ENCODE results near the gene REEP5. TPM values are rescaled to one million over a fixed set of nuclear protein-coding genes. Genes with fewer than 3 reads are reported as not detected.
"Not testable (repeated sequence)": the region's sequence is repeated elsewhere in the genome, so short reads cannot be mapped to it uniquely, and the experiment has no call there.

REEP5 gene
- polyA plus RNA-seq, 3 donors from 2014 or later, result 94.8 to 148 (median 103) TPM

DNA sequence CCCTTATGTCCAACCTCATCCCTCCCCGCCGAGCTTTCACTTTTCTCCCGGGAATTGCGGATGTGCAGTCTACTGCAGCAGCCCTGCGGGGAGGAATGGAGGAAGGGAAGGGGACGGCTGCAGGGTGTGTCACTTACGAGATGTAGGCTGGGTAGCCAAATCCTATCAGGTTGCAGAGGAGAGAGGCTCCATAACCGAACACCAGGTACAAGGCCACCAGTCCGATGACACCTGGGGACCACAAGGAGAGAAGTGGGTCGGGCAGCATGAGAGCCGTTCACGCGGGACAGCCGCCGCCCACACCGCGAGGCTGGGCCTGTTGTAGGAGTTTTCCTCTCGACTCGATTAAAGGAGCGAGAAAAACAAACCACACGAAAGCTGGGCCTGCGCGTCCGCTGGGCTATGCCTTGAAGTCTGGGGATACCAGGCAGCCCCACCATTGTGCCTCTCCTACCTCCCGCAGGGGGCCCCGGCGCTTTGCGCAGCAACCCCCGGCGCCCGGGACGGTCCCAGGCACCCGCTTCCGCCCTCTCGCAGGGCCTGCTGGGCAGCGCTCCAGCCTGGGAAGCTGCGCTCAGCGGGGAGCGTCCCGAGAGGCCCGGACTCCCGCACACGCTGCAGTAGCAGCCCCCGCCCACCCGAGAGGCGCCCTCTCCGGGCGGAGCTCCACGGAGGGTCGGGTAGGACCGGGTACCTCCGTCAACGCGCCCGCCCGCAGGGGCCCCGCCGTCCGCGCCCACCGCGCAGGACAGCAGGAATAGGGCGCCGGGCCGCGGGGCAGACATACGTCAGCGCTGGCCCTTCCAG lies 798 bp downstream of the REEP5 start:
- H3K4me1 Mint-ChIP-seq, result peaks cover 68 to 77% of the 10 kb centered on the region in 2 donors
- H3K9me3 Mint-ChIP-seq, result no peaks in the 10 kb centered on the region
- peak overlapping the region; percentile 82 to 93 (median 88) for H3K27ac Mint-ChIP-seq
- H3K27me3 Mint-ChIP-seq (ENCODE audit: low read depth in 3 of 3), result peaks cover 8 to 9% (median 9%) of the 10 kb centered on the region in 3 donors
- H3K4me3 Mint-ChIP-seq, result peak overlapping the region; percentile 88 to 93 (median 90)
- peaks cover 0 to 13% (median 11%) of the 10 kb centered on the region in 3 donors for H3K36me3 Mint-ChIP-seq
- peak; percentile 48 to 57 (median 54) for DNase-seq

DNA sequence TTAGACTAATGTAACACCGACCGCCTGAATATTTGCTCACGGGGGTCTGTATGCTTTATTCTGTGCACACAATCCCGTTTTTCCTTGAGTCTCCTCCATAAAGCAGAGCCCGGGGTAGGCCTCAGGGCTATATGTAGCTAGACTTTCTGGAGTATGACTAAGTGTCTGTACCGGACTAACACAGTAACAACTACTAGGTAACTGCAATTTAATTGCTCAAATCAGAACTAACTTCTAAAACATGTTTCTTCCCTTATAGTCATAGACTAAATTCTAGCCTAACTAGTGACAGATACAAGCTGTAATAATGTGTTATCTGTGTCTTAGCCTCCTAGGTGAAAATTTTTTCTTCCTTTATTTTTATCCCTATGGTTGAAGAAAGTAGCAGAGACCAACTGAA lies 2.1 kb downstream of the REEP5 start:
- H3K36me3 Mint-ChIP-seq, result peaks cover 5 to 19% (median 13%) of the 10 kb centered on the region in 3 donors
- peaks cover 77 to 89% of the 10 kb centered on the region in 2 donors for H3K4me1 Mint-ChIP-seq
- no peak for DNase-seq
- H3K4me3 Mint-ChIP-seq, result peak overlapping the region; percentile 65 to 90 (median 90)
- H3K9me3 Mint-ChIP-seq, result no peaks in the 10 kb centered on the region
- H3K27me3 Mint-ChIP-seq (ENCODE audit: low read depth in 3 of 3), result peaks cover 8 to 9% (median 9%) of the 10 kb centered on the region in 3 donors
- peak overlapping the region in 5 of 6 donors; percentile 30 to 71 (median 58) for H3K27ac Mint-ChIP-seq

DNA sequence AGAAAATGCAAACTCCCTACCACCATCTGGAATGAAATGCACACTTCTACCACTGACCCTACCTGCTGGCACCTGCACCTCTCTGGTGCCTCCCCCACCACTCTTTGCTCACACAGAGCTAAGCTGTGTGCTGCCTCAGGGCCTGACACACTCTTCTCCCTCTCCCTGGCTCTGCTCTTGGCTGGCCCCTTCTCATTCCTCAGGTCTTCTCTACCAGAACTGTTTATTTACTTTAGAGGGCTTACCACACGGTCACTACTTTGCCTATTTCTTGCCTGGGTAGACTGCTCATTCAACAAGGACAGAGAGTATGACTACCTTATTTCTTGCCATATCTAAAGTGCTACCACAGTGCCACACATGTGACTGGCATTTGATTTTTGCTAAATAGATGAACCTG lies 3.3 kb downstream of the REEP5 start:
- no peak for DNase-seq
- peaks cover 74 to 87% of the 10 kb centered on the region in 2 donors for H3K4me1 Mint-ChIP-seq
- no peaks in the 10 kb centered on the region for H3K9me3 Mint-ChIP-seq
- peaks cover 8 to 10% (median 9%) of the 10 kb centered on the region in 3 donors for H3K27me3 Mint-ChIP-seq (ENCODE audit: low read depth in 3 of 3)
- peak overlapping the region in 3 of 5 donors; percentile 18 to 22 (median 18) for H3K4me3 Mint-ChIP-seq
- H3K27ac Mint-ChIP-seq, result peak overlapping the region in 4 of 6 donors; percentile 46 to 88 (median 61)
- H3K36me3 Mint-ChIP-seq, result peaks cover 5 to 21% (median 15%) of the 10 kb centered on the region in 3 donors

DNA sequence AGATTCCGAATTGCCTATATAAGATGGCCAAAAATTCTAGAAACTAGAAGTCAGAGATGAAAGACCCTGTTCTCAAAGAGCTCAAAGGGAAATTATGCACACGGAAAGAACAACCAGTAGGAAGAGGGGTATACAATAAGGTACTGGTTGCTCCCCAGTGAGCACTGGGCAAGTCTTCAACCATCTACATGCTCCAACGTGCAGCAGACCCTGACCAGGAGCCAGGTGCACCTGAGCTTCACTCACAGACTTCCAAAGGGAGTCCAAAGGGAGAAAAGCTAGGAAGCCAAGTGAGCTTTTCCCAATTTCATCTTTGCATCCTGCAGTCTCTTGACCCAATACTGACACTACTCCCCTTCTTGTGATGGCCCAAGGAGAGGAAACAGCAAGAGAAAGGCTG lies 3.9 kb downstream of the REEP5 start:
- DNase-seq, result no peak
- Mint-ChIP-seq H3K9me3 (no peaks in the 10 kb centered on the region), H3K4me3 (peak overlapping the region in 3 of 5 donors; percentile 18 to 22 (median 18)), H3K36me3 (peaks cover 5 to 21% (median 19%) of the 10 kb centered on the region in 3 donors), H3K4me1 (peaks cover 69 to 85% of the 10 kb centered on the region in 2 donors), H3K27ac (peak overlapping the region in 4 of 6 donors; percentile 55 to 88 (median 86)), H3K27me3 (ENCODE audit: low read depth in 3 of 3) (peaks cover 4 to 8% (median 4%) of the 10 kb centered on the region in 3 donors)

DNA sequence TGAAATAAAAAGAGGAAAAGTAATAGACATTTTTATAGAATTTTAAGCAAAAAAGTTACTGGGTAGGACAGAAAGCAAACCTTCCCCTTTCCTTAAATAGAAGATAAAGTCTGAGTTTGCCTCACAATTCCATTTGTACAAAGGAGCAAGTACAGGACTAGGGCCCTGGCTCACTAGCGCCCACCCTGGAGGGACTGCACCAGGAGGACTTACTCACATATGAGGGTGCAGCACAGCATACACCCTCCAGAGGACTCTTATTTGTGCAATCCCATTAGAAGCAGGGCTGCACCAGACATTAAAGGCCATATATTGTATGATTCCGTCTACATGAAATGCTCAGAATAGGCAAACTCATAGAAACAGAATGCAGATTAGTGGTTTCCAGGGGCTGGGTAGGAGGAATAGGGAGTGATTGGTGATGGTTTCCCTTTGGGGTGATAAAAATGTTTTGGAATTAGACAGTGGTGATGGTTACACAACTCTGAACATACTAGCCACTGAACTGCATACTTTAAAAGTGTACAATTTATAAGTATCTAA lies 4.5 kb downstream of the REEP5 start:
- H3K27ac Mint-ChIP-seq, result peak overlapping the region in 5 of 6 donors; percentile 31 to 89 (median 67)
- peaks cover 5 to 24% (median 21%) of the 10 kb centered on the region in 3 donors for H3K36me3 Mint-ChIP-seq
- H3K9me3 Mint-ChIP-seq, result no peaks in the 10 kb centered on the region
- DNase-seq, result no peak
- H3K4me1 Mint-ChIP-seq, result peaks cover 68 to 85% of the 10 kb centered on the region in 2 donors
- peak overlapping the region in 2 of 5 donors; percentile 3 to 21 for H3K4me3 Mint-ChIP-seq
- peaks cover 1 to 6% (median 3%) of the 10 kb centered on the region in 3 donors for H3K27me3 Mint-ChIP-seq (ENCODE audit: low read depth in 3 of 3)

DNA sequence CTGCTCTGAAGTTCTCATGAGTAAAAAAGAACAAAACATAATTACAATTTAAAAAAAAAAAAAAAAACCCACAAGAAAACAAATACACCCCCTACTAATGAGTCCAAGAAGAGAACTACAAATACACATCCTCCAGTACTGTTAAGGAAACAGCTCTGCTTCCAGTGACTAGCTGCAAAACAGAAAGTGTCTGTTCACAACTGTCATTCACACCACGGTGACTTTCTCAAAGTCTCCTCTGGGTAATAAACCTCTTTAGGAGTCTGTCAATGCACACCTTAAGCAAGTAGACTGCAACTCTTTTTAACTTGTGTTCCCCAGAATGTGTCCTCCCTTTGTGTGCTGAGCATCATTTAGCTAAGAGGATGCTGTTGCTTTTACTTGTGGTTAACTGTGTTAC lies 6.2 kb downstream of the REEP5 start:
- H3K4me3 Mint-ChIP-seq, result peak overlapping the region in 4 of 5 donors; percentile 9 to 68 (median 45)
- H3K27me3 Mint-ChIP-seq (ENCODE audit: low read depth in 3 of 3), result peaks cover 0 to 3% (median 1%) of the 10 kb centered on the region in 3 donors
- peak in 2 of 3 donors; percentile 14 to 17 for DNase-seq
- H3K27ac Mint-ChIP-seq, result peak overlapping the region; percentile 41 to 89 (median 74)
- no peaks in the 10 kb centered on the region for H3K9me3 Mint-ChIP-seq
- peaks cover 62 to 83% of the 10 kb centered on the region in 2 donors for H3K4me1 Mint-ChIP-seq
- H3K36me3 Mint-ChIP-seq, result peaks cover 5 to 29% (median 21%) of the 10 kb centered on the region in 3 donors

DNA sequence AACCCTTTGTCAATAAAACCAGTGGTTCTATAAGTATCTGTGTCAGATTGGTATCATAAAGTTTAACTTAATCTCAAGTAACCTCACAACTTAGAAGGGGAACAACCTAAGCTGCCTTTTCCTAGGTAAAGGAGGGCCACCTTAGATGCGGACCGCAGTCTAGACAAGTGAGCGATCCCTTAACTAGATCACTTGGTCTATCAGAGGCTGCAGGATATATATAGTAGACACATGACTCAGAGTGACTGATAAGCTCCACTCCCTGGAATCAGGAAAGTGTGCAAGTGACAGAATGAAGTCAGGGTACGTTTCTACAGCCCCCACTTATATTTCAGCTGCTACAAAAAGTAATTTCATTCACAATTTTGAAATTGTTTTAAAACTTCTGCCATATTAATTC lies 7.4 kb downstream of the REEP5 start:
- H3K27me3 Mint-ChIP-seq (ENCODE audit: low read depth in 3 of 3), result peaks cover 0 to 3% (median 0%) of the 10 kb centered on the region in 3 donors
- peaks cover 5 to 33% (median 21%) of the 10 kb centered on the region in 3 donors for H3K36me3 Mint-ChIP-seq
- H3K4me1 Mint-ChIP-seq, result peaks cover 53 to 76% of the 10 kb centered on the region in 2 donors
- no peak for DNase-seq
- H3K4me3 Mint-ChIP-seq, result no peak overlapping the region
- no peak overlapping the region for H3K27ac Mint-ChIP-seq
- no peaks in the 10 kb centered on the region for H3K9me3 Mint-ChIP-seq

DNA sequence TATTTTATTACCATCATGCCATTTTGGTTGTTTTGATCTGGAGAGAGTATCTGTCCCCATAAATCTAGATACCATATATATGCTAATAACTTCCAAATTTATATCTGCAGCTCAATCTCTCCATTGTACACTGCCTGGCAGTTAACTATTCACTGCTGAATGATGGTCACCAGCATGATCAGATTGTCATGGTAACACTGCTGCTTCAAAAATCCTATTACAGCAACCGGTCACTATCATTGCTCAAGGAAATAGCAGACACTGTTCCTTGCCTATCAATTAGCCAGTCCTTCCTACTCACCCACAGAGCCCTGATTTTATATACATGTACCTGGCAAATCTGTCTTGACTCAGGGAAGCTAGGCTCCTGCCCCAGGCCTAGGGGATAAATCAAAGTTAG lies 11.5 kb downstream of the REEP5 start:
- H3K36me3 Mint-ChIP-seq, result peaks cover 1 to 22% (median 4%) of the 10 kb centered on the region in 3 donors
- DNase-seq, result no peak
- peaks cover 0 to 3% (median 0%) of the 10 kb centered on the region in 3 donors for H3K27me3 Mint-ChIP-seq (ENCODE audit: low read depth in 3 of 3)
- H3K4me3 Mint-ChIP-seq, result no peak overlapping the region
- peaks cover 0 to 2% (median 0%) of the 10 kb centered on the region in 6 donors for H3K9me3 Mint-ChIP-seq
- H3K4me1 Mint-ChIP-seq, result peaks cover 27 to 65% of the 10 kb centered on the region in 2 donors
- H3K27ac Mint-ChIP-seq, result no peak overlapping the region

DNA sequence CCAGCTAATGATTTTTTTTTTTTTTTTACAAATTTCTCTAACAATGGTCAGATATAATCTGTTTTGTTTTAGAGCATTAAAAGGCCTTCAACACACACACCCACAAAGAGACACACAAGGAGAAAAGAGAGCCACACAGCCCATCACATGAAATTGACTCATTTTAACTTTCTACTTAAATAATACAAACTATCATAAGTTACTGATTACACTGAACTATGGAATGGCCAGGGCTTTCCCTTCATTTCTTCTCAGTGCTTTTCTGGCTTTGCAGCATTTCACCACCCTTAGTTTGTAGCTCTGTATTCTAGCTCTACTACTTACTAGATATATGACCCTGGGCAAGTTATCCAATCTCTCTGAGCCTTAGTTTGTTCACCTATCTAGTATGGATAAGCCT lies 13.2 kb downstream of the REEP5 start:
- H3K36me3 Mint-ChIP-seq, result peaks cover 0 to 19% (median 0%) of the 10 kb centered on the region in 3 donors

DNA sequence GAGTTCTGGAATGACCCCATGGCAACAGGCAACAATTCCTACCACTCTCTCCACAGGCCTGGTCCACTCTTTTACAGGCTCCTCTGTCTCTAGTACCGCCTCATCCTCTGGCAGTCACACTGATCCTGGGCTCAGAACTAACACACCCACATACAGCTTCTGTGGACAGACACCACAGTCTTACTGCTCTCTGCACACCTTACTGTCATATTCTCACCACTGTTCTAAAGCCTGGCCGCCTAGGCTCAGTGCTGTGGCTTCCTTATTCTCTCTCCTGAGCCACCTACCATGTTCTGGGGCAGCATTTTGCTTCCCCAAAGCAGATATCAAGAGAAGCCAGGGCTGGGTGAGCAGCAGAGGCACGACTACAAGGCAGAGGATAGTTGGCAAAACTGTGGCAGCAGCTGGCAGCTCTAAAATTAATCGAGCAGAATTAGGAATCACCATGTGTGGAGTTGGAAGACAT lies 14.8 kb downstream of the REEP5 start:
- H3K4me1 Mint-ChIP-seq, result peaks cover 20 to 52% of the 10 kb centered on the region in 2 donors
- H3K9me3 Mint-ChIP-seq, result peaks cover 0 to 2% (median 0%) of the 10 kb centered on the region in 6 donors
- no peaks in the 10 kb centered on the region for H3K27me3 Mint-ChIP-seq (ENCODE audit: low read depth in 3 of 3)
- H3K27ac Mint-ChIP-seq, result peak overlapping the region in 5 of 6 donors; percentile 36 to 73 (median 66)
- H3K36me3 Mint-ChIP-seq, result peaks cover 0 to 9% (median 0%) of the 10 kb centered on the region in 3 donors
- no peak for DNase-seq
- no peak overlapping the region for H3K4me3 Mint-ChIP-seq

More for the DNA sequence above, 13.2 kb downstream of the REEP5 start:
- Mint-ChIP-seq H3K27me3 (ENCODE audit: low read depth in 3 of 3) (no peaks in the 10 kb centered on the region), H3K27ac (peak overlapping the region in 3 of 6 donors; percentile 26 to 39 (median 35)), H3K9me3 (peaks cover 0 to 2% (median 0%) of the 10 kb centered on the region in 6 donors), H3K4me3 (no peak overlapping the region), H3K4me1 (peaks cover 23 to 52% of the 10 kb centered on the region in 2 donors)
- DNase-seq, result no peak

DNA sequence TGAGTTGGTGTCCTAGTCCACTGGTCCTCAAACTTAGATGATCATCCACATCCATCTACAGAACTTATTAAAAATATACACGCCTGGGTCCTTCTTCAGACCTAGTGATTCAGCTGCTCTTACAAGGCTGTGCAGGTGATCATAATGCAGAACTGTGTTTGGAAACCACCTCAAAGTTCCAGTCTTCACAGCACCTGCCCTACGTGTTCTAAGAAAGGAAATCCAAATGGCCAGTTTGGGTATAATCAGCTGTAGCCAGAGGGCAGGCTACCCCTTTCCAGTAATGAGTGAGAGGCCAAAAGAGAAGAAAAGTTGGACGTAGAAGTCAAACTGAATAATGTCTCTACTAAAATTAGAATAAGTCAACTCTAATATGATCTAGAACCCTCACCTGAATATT lies 15.4 kb downstream of the REEP5 start:
- H3K9me3 Mint-ChIP-seq, result peaks cover 0 to 2% (median 0%) of the 10 kb centered on the region in 6 donors
- H3K27ac Mint-ChIP-seq, result peak overlapping the region in 4 of 6 donors; percentile 23 to 79 (median 51)
- no peak for DNase-seq
- H3K4me1 Mint-ChIP-seq, result peaks cover 17 to 52% of the 10 kb centered on the region in 2 donors
- H3K4me3 Mint-ChIP-seq, result no peak overlapping the region
- H3K36me3 Mint-ChIP-seq, result peaks cover 0 to 9% (median 0%) of the 10 kb centered on the region in 3 donors
- H3K27me3 Mint-ChIP-seq (ENCODE audit: low read depth in 3 of 3), result no peaks in the 10 kb centered on the region

DNA sequence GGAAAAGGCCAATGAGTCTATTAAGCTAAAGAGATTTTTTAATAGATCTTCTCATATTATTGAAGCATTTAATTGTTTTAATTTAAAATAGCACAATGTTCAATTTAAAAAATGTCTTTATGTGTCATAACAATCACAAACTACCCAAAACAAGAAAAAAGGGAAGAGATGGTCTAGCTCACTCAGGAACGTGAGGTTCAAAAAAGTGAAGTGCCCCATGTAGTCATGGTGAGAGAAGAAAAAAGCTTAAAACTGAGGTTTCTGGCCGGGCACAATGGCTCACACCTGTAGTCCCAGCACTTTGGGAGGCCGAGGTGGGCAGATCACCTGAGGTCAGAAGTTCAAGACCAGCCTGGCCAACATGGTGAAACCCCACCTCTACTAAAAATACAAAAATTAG lies 17.0 kb downstream of the REEP5 start:
- not testable (repeated sequence) for H3K9me3 Mint-ChIP-seq; H3K4me3 Mint-ChIP-seq; H3K36me3 Mint-ChIP-seq; DNase-seq; H3K27me3 Mint-ChIP-seq (ENCODE audit: low read depth in 3 of 3)
- H3K27ac Mint-ChIP-seq, result peak overlapping the region in 3 of 6 donors; percentile 17 to 69 (median 57)
- H3K4me1 Mint-ChIP-seq, result peaks cover 17 to 41% of the 10 kb centered on the region in 2 donors

DNA sequence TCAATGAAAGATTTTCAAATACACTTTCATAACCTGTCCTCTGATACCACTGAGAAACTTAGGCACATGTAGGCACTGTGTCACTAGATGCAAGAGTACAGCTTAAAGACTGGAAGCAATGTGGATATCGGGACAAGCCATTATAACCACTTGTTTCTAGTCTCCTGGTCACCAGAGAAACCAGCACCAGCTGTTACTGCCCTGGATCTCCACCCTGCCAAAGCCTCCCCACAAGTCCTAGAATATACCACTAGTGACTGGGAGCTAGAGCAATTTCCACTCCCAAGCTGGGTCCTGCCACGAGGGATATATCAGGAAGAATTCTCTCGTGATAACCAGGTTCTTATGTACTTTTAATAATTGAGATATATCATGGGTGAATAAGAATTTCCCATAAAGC lies 19.5 kb downstream of the REEP5 start:
- no peaks in the 10 kb centered on the region for H3K27me3 Mint-ChIP-seq (ENCODE audit: low read depth in 3 of 3)
- DNase-seq, result no peak
- H3K4me1 Mint-ChIP-seq, result peaks cover 13 to 36% of the 10 kb centered on the region in 2 donors
- H3K4me3 Mint-ChIP-seq, result no peak overlapping the region
- peaks cover 6 to 11% (median 10%) of the 10 kb centered on the region in 3 donors for H3K36me3 Mint-ChIP-seq
- peaks cover 0 to 2% (median 0%) of the 10 kb centered on the region in 6 donors for H3K9me3 Mint-ChIP-seq
- H3K27ac Mint-ChIP-seq, result no peak overlapping the region

Data from immature natural killer cell (primary cell).